GM21381 (cell line): ENCODE data around the gene PANX2.
"Not testable (repeated sequence)": the region's sequence is repeated elsewhere in the genome, so short reads cannot be mapped to it uniquely, and the experiment has no call there.

Experiments used
- ATAC-seq: cut with Tn5 transposase; IDR thresholded peaks from one replicate; pipeline ENCODE4 v1.9.1; 2021; ENCODE audit warnings: mild to moderate bottlenecking, moderate library complexity; ENCODE audit not compliant: unreplicated experiment

Gene PANX2

GRCh38 chr22:50197000-50197800 is 26.7 kb downstream of the PANX2 start:
- no peak for ATAC-seq

- ATAC-seq = no peak
Measured at GRCh38 chr22:50197856-50198623, 27.5 kb downstream of the PANX2 start.

GRCh38 chr22:50198624-50199017 is 28.1 kb downstream of the PANX2 start:
- no peak for ATAC-seq

GRCh38 chr22:50199251-50199721 is 28.8 kb downstream of the PANX2 start:
- ATAC-seq = no peak

- ATAC-seq = no peak
Measured at GRCh38 chr22:50199829-50200460, 29.4 kb downstream of the PANX2 start.

- peak; percentile 69 for ATAC-seq
Measured at GRCh38 chr22:50200461-50201190, 30.1 kb downstream of the PANX2 start, which contains the start of gene SELENOO. SELENOO (plus strand) TSS chr22:50201011; CDS start chr22:50201037, 26 bp downstream.

- ATAC-seq = peak; percentile 33
Measured at GRCh38 chr22:50201191-50202129, 30.9 kb downstream of the PANX2 start.

GRCh38 chr22:50202130-50202666 is 31.7 kb downstream of the PANX2 start:
- no peak for ATAC-seq

- ATAC-seq = no peak
Measured at GRCh38 chr22:50203288-50203687, 32.8 kb downstream of the PANX2 start.

GRCh38 chr22:50204571-50204970 is 34.0 kb downstream of the PANX2 start:
- ATAC-seq = no peak

GRCh38 chr22:50204998-50205397 is 34.5 kb downstream of the PANX2 start:
- ATAC-seq = not testable (repeated sequence)

GRCh38 chr22:50205781-50206569 is 35.4 kb downstream of the PANX2 start:
- ATAC-seq = no peak

- no peak for ATAC-seq
Measured at GRCh38 chr22:50206599-50206998, 36.1 kb downstream of the PANX2 start.

GRCh38 chr22:50207383-50208140 is 37.0 kb downstream of the PANX2 start:
- ATAC-seq = no peak

- ATAC-seq = no peak
Measured at GRCh38 chr22:50208430-50208938, 38.0 kb downstream of the PANX2 start.

- no peak for ATAC-seq
Measured at GRCh38 chr22:50208939-50209892, 38.7 kb downstream of the PANX2 start.
